Type B pancreatic cell (in vitro differentiated cells): ENCODE data around the gene MICAL2. TPM values are rescaled to one million over a fixed set of nuclear protein-coding genes. Genes with fewer than 3 reads are reported as not detected.

ENCODE experiments used
- DNase-seq: peaks from one replicate; pipeline ENCODE4 v3.0.0; 2021; ENCODE audit warnings: mixed read lengths; ENCODE audit not compliant: unreplicated experiment; ENCODE audit errors: extremely low spot score
- H3K27ac Mint-ChIP-seq: 2 replicates; pipeline ENCODE4 v1.8.0; 2021; ENCODE audit warnings: mild to moderate bottlenecking, mixed read lengths
- H3K27me3 Mint-ChIP-seq: 2 replicates; pipeline ENCODE4 v1.8.0; 2021; ENCODE audit warnings: mixed read lengths
- H3K36me3 Mint-ChIP-seq: 2 replicates; pipeline ENCODE4 v1.8.0; 2021; ENCODE audit warnings: mixed read lengths
- H3K4me1 Mint-ChIP-seq: one replicate; pipeline ENCODE4 v1.8.0; 2021; ENCODE audit warnings: mixed read lengths; ENCODE audit not compliant: unreplicated experiment
- H3K4me3 Mint-ChIP-seq: 2 replicates; pipeline ENCODE4 v1.8.0; 2021; ENCODE audit warnings: mild to moderate bottlenecking, mixed read lengths
- H3K9me3 Mint-ChIP-seq: 2 replicates; pipeline ENCODE4 v1.8.0; 2021; ENCODE audit warnings: mixed read lengths
- total RNA-seq: library from RNA; stranded (reverse); gene quantifications from 2 replicates; pipeline ENCODE4 v1.2.1, GENCODE V29; 2021; ENCODE audit warnings: low replicate concordance
- TF ChIP-seq, protein P1 (sequence below): fragments of 200-600 bp; sonication (generic); conservative IDR thresholded peaks from 2 replicates; pipeline ENCODE4 v1.5.0; 2021; ENCODE audit warnings: antibody characterized with exemption, mild to moderate bottlenecking

MICAL2 gene
- total RNA-seq, 1 donor from 2014 or later, result 38.0 TPM

DNA sequence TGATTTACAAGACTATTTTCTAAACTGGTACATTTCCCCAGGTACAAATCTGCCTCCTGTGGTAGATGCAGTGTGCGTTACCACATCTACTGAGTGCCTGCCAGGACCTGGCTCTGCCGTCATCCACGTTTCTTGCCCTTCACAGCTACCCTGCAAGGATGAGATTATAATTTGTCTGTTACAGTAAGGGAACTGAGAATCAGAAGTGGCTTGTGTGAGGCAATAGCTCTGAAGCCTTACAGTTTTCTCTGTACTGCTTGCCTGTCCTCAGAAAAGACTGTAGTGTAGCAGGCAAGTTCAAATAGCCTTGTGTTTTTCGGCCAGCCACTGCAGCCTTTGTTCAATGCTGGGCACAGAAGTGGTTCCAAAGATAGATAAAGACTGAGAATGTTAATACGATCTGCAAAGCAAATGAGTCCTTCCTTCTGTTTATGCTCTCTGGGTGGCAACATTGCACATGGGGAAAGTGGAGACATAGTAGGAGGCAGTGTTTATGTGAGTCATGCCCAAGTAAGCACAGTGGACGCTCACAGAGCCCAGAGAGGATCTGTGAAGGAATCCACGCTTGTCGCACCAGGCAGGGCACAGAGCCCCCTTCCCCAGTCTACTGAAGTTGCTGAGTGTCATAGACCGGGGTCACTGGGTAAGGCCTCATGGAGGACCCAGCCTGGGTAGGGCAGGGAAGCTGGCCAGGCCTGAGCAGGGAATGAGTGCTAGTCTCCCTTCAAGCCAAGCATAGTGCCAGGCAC lies 49.1 kb downstream of the MICAL2 start:
- H3K4me1 Mint-ChIP-seq, result peaks cover 16% of the 10 kb centered on the region
- H3K27me3 Mint-ChIP-seq, result peaks cover 4% of the 10 kb centered on the region
- TF ChIP-seq, protein P1, sequence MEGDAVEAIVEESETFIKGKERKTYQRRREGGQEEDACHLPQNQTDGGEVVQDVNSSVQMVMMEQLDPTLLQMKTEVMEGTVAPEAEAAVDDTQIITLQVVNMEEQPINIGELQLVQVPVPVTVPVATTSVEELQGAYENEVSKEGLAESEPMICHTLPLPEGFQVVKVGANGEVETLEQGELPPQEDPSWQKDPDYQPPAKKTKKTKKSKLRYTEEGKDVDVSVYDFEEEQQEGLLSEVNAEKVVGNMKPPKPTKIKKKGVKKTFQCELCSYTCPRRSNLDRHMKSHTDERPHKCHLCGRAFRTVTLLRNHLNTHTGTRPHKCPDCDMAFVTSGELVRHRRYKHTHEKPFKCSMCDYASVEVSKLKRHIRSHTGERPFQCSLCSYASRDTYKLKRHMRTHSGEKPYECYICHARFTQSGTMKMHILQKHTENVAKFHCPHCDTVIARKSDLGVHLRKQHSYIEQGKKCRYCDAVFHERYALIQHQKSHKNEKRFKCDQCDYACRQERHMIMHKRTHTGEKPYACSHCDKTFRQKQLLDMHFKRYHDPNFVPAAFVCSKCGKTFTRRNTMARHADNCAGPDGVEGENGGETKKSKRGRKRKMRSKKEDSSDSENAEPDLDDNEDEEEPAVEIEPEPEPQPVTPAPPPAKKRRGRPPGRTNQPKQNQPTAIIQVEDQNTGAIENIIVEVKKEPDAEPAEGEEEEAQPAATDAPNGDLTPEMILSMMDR, result no peak
- no peak for DNase-seq
- H3K4me3 Mint-ChIP-seq, result no peak overlapping the region
- no peaks in the 10 kb centered on the region for H3K36me3 Mint-ChIP-seq
- H3K9me3 Mint-ChIP-seq, result no peaks in the 10 kb centered on the region
- peak overlapping the region; percentile 27 for H3K27ac Mint-ChIP-seq

DNA sequence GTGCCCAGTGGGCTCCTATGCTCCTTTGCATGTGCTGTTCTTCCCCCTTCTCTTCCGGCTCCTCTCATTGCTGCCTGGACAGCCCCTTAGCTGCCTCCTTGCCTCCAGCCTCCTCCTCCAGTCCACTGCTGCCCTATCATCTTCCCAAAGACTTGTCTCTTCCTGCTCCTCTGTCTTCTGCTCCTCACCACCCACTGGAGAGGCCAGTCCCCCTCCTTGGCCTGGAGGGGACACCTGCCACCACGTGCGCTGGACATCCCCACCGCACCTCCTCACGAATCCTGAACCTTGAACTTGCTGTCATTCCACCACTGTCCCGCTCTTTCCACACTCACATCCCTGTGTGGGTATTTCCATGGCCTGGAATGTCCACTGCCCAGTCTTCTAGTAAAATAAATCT lies 49.8 kb downstream of the MICAL2 start:
- no peak overlapping the region for H3K27ac Mint-ChIP-seq
- H3K9me3 Mint-ChIP-seq, result no peaks in the 10 kb centered on the region
- no peak overlapping the region for H3K4me3 Mint-ChIP-seq
- H3K36me3 Mint-ChIP-seq, result no peaks in the 10 kb centered on the region
- TF ChIP-seq, protein P1, result no peak
- DNase-seq, result no peak
- peaks cover 4% of the 10 kb centered on the region for H3K27me3 Mint-ChIP-seq
- H3K4me1 Mint-ChIP-seq, result peaks cover 16% of the 10 kb centered on the region

DNA sequence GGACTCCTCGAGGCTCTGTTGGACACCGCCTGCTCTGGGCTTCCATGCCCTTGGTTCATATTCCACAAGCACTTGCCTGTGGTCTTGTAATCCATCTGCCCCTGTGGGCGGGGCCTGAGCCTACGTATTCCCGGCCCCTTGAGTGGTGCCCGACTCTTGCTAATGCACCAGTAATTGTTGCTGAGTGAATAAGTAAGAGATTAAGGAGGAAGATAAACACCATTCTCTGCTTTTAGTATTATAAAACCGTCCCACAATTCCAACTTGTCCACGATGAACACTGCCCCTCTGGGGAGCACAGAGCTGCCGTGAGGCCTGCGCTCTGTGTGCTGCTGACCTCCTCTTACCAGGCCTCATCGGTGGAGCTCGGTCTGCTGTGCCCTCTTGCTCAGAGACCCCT lies 50.3 kb downstream of the MICAL2 start:
- H3K27ac Mint-ChIP-seq, result peak overlapping the region; percentile 55
- H3K9me3 Mint-ChIP-seq, result no peaks in the 10 kb centered on the region
- H3K27me3 Mint-ChIP-seq, result peaks cover 4% of the 10 kb centered on the region
- TF ChIP-seq, protein P1, result no peak
- no peaks in the 10 kb centered on the region for H3K36me3 Mint-ChIP-seq
- H3K4me1 Mint-ChIP-seq, result peaks cover 16% of the 10 kb centered on the region
- no peak for DNase-seq
- H3K4me3 Mint-ChIP-seq, result no peak overlapping the region

DNA sequence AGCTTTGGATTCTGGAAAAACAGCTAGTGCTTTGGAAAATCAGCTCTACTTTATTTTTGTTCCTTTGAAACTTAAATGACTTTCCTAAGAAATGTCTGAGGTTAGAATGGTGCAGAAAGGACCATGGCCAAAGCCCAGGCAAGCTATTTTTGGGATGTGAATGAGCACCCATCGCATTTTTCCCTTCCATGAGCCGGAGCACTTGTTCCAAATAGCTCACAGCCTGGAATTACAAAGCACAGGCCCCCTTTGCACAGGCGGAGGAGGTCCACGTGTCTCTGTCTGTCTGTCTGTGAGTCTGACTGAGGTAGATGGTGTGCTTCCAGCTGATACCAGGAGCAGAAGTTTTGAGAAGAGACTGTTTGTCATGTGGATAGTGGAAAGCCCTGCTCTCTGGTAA lies 50.7 kb downstream of the MICAL2 start:
- no peak overlapping the region for H3K4me3 Mint-ChIP-seq
- no peak for DNase-seq
- H3K4me1 Mint-ChIP-seq, result peaks cover 16% of the 10 kb centered on the region
- peaks cover 4% of the 10 kb centered on the region for H3K27me3 Mint-ChIP-seq
- TF ChIP-seq, protein P1, result no peak
- no peaks in the 10 kb centered on the region for H3K9me3 Mint-ChIP-seq
- no peaks in the 10 kb centered on the region for H3K36me3 Mint-ChIP-seq
- peak overlapping the region; percentile 55 for H3K27ac Mint-ChIP-seq

DNA sequence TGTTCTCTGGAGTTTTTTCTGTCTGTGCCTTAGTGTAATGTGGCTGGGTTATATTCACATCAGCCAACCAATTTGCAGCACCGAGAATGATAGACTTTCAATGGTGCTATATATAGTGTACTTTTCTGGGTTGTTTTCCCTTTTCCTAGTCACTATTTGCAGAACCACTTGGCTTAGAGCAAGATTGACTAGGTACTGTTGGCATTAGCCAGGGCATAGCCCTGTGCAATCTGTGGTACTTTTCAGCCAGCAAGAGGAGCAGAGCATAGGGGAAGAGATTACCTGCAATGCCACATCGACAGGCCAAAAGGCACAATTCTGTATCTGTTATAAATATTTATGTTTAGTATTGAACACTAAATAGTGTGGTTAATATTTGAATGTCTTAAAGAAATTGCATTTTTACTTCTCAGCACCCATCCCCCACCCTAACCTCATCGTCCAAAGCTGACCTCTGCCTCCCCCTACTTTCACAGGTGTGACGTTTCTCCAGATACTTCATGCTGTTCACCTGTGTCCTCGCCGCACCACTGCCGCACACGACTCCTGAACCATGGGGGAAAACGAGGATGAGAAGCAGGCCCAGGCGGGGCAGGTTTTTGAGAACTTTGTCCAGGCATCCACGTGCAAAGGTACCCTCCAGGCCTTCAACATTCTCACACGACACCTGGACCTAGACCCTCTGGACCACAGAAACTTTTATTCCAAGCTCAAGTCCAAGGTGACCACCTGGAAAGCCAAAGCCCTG lies 51.4 kb downstream of the MICAL2 start:
- H3K4me3 Mint-ChIP-seq, result no peak overlapping the region
- no peaks in the 10 kb centered on the region for H3K36me3 Mint-ChIP-seq
- H3K4me1 Mint-ChIP-seq, result peaks cover 16% of the 10 kb centered on the region
- no peak overlapping the region for H3K27ac Mint-ChIP-seq
- DNase-seq, result no peak
- peaks cover 4% of the 10 kb centered on the region for H3K27me3 Mint-ChIP-seq
- no peaks in the 10 kb centered on the region for H3K9me3 Mint-ChIP-seq
- TF ChIP-seq, protein P1, result no peak
